Mesendoderm (in vitro differentiated cells): ENCODE data around the gene ECSIT. TPM values are rescaled to one million over a fixed set of nuclear protein-coding genes. Genes with fewer than 3 reads are reported as not detected.

ENCODE experiments used
- small RNA-seq: library from polyadenylated mRNA; stranded (forward); fragments of <200 nt; extraction: miRNeasy Mini kit (QIAGEN cat#:217004); gene quantifications from one replicate; pipeline ENCODE3, GENCODE V24; 2013; ENCODE audit not compliant: insufficient read depth

ECSIT gene

Small RNA genes within 50 kb of the gene (small RNA-seq; reads per million reads assigned to genes)
- gene MIR7974 (2,503 reads per million, percentile 99 among the genes with 10 or more reads in this experiment), gene RN7SL833P (not detected)
